Vagina (tissue), 2 donors: ENCODE results near the gene AP3D1.

ENCODE experiments used
- CTCF ChIP-seq, 3 experiments: fragments of 450-650 bp in 2 of 3; fragments of 200-600 bp in 1 of 3; sonication (generic) in 1 of 3; IDR thresholded peaks; one replicate each; pipeline ENCODE4 v1.5.1; 2017 to 2019; ENCODE audit warnings: antibody characterized with exemption in 3 of 3, mild to moderate bottlenecking in 2 of 3, moderate library complexity in 2 of 3
- POLR2A ChIP-seq, 2 donors: fragments of 450-650 bp; IDR thresholded peaks; one replicate each; pipeline ENCODE4 v1.6.1; 2017; ENCODE audit warnings: antibody characterized with exemption in 2 of 2, mild to moderate bottlenecking in 2 of 2, moderate library complexity in 2 of 2
- POLR2AphosphoS5 ChIP-seq, 2 donors: sonication (generic); formaldehyde crosslinking; IDR thresholded peaks; one replicate each; pipeline ENCODE4 v1.9.0; 2017; ENCODE audit warnings: antibody characterized with exemption in 2 of 2, mild to moderate bottlenecking in 2 of 2, low read depth in 1 of 2; ENCODE audit not compliant: insufficient read depth in 1 of 2

- no peak for TF ChIP-seq CTCF (IDR thresholded peaks at IDR 0.05)
- no peak for TF ChIP-seq POLR2A (IDR thresholded peaks at IDR 0.05)
- no peak for TF ChIP-seq POLR2AphosphoS5 (IDR thresholded peaks at IDR 0.05; ENCODE audit: insufficient read depth in 1 of 2, low read depth in 1 of 2)
Measured at GRCh38 chr19:2057484-2058469, 93.6 kb downstream of the AP3D1 start.
